Measurements from ENCODE around the gene PDK2.

Gene PDK2

GRCh38 chr17:50107790-50108414, 12.8 kb downstream of the PDK2 start:
- no peak for TF ChIP-seq CTCF (conservative IDR thresholded peaks at IDR 0.05; ENCODE audit: control insufficient read depth, insufficient read depth, low read depth, low read length)
- no peak overlapping the region for H3K4me3 ChIP-seq (ENCODE audit: control insufficient read depth, low read depth, low read length)
- peak; percentile 71 for DNase-seq (ENCODE audit: low read depth)

- no peak for DNase-seq (ENCODE audit: low read depth)
Measured at GRCh38 chr17:50108556-50108955, 13.4 kb downstream of the PDK2 start.

GRCh38 chr17:50109207-50109606, 14.1 kb downstream of the PDK2 start:
- no peak overlapping the region for H3K4me3 ChIP-seq (ENCODE audit: control insufficient read depth, low read depth, low read length)
- no peak for TF ChIP-seq CTCF (conservative IDR thresholded peaks at IDR 0.05; ENCODE audit: control insufficient read depth, insufficient read depth, low read depth, low read length)
- DNase-seq (ENCODE audit: low read depth), result no peak

More at GRCh38 chr17:50108556-50108955, 13.4 kb downstream of the PDK2 start:
- no peak for TF ChIP-seq CTCF (conservative IDR thresholded peaks at IDR 0.05; ENCODE audit: control insufficient read depth, insufficient read depth, low read depth, low read length)
- H3K4me3 ChIP-seq (ENCODE audit: control insufficient read depth, low read depth, low read length), result no peak overlapping the region

- TF ChIP-seq CTCF (conservative IDR thresholded peaks at IDR 0.05; ENCODE audit: control insufficient read depth, insufficient read depth, low read depth, low read length), result no peak
- no peak for DNase-seq (ENCODE audit: low read depth)
- no peak overlapping the region for H3K4me3 ChIP-seq (ENCODE audit: control insufficient read depth, low read depth, low read length)
Measured at GRCh38 chr17:50109785-50110184, 14.6 kb downstream of the PDK2 start.

- TF ChIP-seq CTCF (conservative IDR thresholded peaks at IDR 0.05; ENCODE audit: control insufficient read depth, insufficient read depth, low read depth, low read length), result no peak
- no peak for DNase-seq (ENCODE audit: low read depth)
- no peak overlapping the region for H3K4me3 ChIP-seq (ENCODE audit: control insufficient read depth, low read depth, low read length)
Measured at GRCh38 chr17:50110591-50111349, 15.6 kb downstream of the PDK2 start.

- DNase-seq (ENCODE audit: low read depth), result no peak
- no peak for TF ChIP-seq CTCF (conservative IDR thresholded peaks at IDR 0.05; ENCODE audit: control insufficient read depth, insufficient read depth, low read depth, low read length)
- H3K4me3 ChIP-seq (ENCODE audit: control insufficient read depth, low read depth, low read length), result no peak overlapping the region
Measured at GRCh38 chr17:50111673-50112655, 16.8 kb downstream of the PDK2 start.

All from fibroblast of mammary gland (primary cell).